Ovary (tissue), 9 donors: ENCODE results near the gene MEI1. TPM values are rescaled to one million over a fixed set of nuclear protein-coding genes. Genes with fewer than 3 reads are reported as not detected.
A peak's percentile ranks its signal among the peaks of the same experiment; 100 is the strongest.

Experiments used
- DNase-seq, 5 donors: peaks; one replicate each; pipeline ENCODE4 v3.0.0-alpha.2; 2019 to 2020
- H3K27ac ChIP-seq, 2 donors: fragments of 200-600 bp; one replicate each; pipeline versions ENCODE4 v1.5.1 to v1.8.0; 2019 to 2022
- H3K27me3 ChIP-seq: fragments of 200-600 bp; one replicate; pipeline ENCODE4 v1.8.0; 2022
- H3K36me3 ChIP-seq: fragments of 200-600 bp; sonication (generic); one replicate; pipeline ENCODE4 v1.5.1; 2019
- H3K4me1 ChIP-seq: one replicate; pipeline ENCODE4 v1.8.1; 2013; ENCODE audit warnings: mild to moderate bottlenecking, moderate library complexity; ENCODE audit not compliant: insufficient read depth
- H3K4me3 ChIP-seq: fragments of 200-600 bp; sonication (generic); one replicate; pipeline ENCODE4 v1.5.1; 2017
- H3K9me3 ChIP-seq, 2 donors: fragments of 200-600 bp in 1 of 2; sonication (generic) in 1 of 2; one replicate each; pipeline versions ENCODE4 v1.5.1 to v1.8.1; 2013 to 2019; ENCODE audit warnings: mild to moderate bottlenecking in 1 of 2, moderate library complexity in 1 of 2
- CTCF ChIP-seq, 3 donors: fragments of 450-650 bp in 2 of 3; fragments of 200-600 bp in 1 of 3; IDR thresholded peaks; one replicate each; pipeline versions ENCODE4 v1.5.1 to v1.8.0; 2016 to 2022; ENCODE audit warnings: antibody characterized with exemption in 3 of 3, mild to moderate bottlenecking in 1 of 3
- EP300 ChIP-seq: sonication (generic); formaldehyde crosslinking; IDR thresholded peaks from one replicate; pipeline ENCODE4 v1.6.1; 2017; ENCODE audit warnings: antibody characterized with exemption
- POLR2A ChIP-seq: fragments of 450-650 bp; IDR thresholded peaks from one replicate; pipeline ENCODE4 v1.6.1; 2017; ENCODE audit warnings: antibody characterized with exemption, mild to moderate bottlenecking, moderate library complexity
- WGBS, 3 donors: extraction: QIAGEN DNeasy Blood & Tissue Kit in 1 of 3; methylation state at CpG; one replicate each; pipeline versions ENCODE4 v1.1.5 to v1.1.7; 2013 to 2017; 5-methylcytosine and 5-hydroxymethylcytosine counted together
- intact Hi-C, 4 donors: fragments of 100-400 bp; cut with DNase I; formaldehyde crosslinking; loops; one replicate each; pipeline versions ENCODE4 v1.11.0 to v1.15.1; 2022 to 2023
- polyA plus RNA-seq, 2 donors: library from polyadenylated mRNA; stranded (reverse); fragments of 200-250 nt in 1 of 2; fragments of 350-450 nt in 1 of 2; fragmentation: Illumina TruSeq in 1 of 2; extraction: RNeasy Lipid Tissue Mini Kit (QIAGEN cat#74804) in 1 of 2; gene quantifications; one replicate each; pipeline ENCODE4 v1.2.3, GENCODE V29; 2013 to 2014
- total RNA-seq, 7 donors: library from RNA; depleted of rRNA in 2 of 7; stranded (reverse); fragments of >200 nt in 2 of 7; fragmentation: NEBNext Ultra II Directional in 3 of 7; extraction: Animal tissue kit (Norgen Biotek cat#: 25700) in 3 of 7; gene quantifications; one replicate each; pipeline versions ENCODE4 v1.1.0 to v1.2.4, GENCODE V29; 2016 to 2023
- donor health status: DM: no; HTN: no; CAD: no; lungs with moderate emphysema.
- donor health status: DM: no; HTN: no; CAD: no.
- donor health status: Bipolar disorder and iron deficiency.
- donor health status: DM: yes; HTN: yes; CAD: no.
- donor health status: DM: no; HTN: no; CAD: no.
- donor health status: DM: yes; HTN: yes; CAD: no.

Gene MEI1
- total and polyA plus RNA-seq, 9 donors, result 0.25 to 2.6 (median 1.1) TPM

GRCh38 chr22:41676134-41676533, 23.2 kb upstream of the MEI1 start:
- H3K27ac ChIP-seq, result no peak overlapping the region
- no peak for DNase-seq
- 90 to 94% (median 93%) methylated on average over 4 of the region's 4 CpGs for WGBS, 3 donors
- no peak for TF ChIP-seq EP300
- TF ChIP-seq CTCF (IDR thresholded peaks at IDR 0.05), result no peak
- no peak for TF ChIP-seq POLR2A
- H3K27me3 ChIP-seq, result no peaks in the 10 kb centered on the region
- intact Hi-C loops, result no loop called here
- no peaks in the 10 kb centered on the region for H3K36me3 ChIP-seq
- no peaks in the 10 kb centered on the region for H3K9me3 ChIP-seq
- H3K4me1 ChIP-seq, result no peaks in the 10 kb centered on the region
- H3K4me3 ChIP-seq, result no peak overlapping the region

- TF ChIP-seq CTCF (IDR thresholded peaks at IDR 0.05) (no peak), POLR2A (no peak), EP300 (no peak)
- no peaks in the 10 kb centered on the region for H3K27me3 ChIP-seq
- H3K4me1 ChIP-seq, result no peaks in the 10 kb centered on the region
- no peak overlapping the region for H3K27ac ChIP-seq
- 51 to 58% (median 57%) methylated on average over 14 of the region's 14 CpGs for WGBS, 3 donors
- H3K36me3 ChIP-seq, result no peaks in the 10 kb centered on the region
- intact Hi-C loops, result no loop called here
- peak overlapping the region; percentile 45 for H3K4me3 ChIP-seq
- H3K9me3 ChIP-seq, result no peaks in the 10 kb centered on the region
- DNase-seq, result no peak
Measured at GRCh38 chr22:41681616-41682015, 17.7 kb upstream of the MEI1 start.

- Histone ChIP-seq H3K27me3 (no peaks in the 10 kb centered on the region), H3K27ac (peak overlapping the region; percentile 71 to 78), H3K4me3 (peak overlapping the region; percentile 45), H3K9me3 (no peaks in the 10 kb centered on the region), H3K36me3 (no peaks in the 10 kb centered on the region), H3K4me1 (peaks cover 1% of the 10 kb centered on the region)
- TF ChIP-seq EP300 (no peak), POLR2A (peak; percentile 91)
- 44 to 55% (median 52%) methylated on average over 50 of the region's 50 CpGs for WGBS, 3 donors
- intact Hi-C loops, result no loop called here
- DNase-seq, result peak; percentile 79 to 92 (median 90)
Measured at GRCh38 chr22:41682033-41682807, 17.1 kb upstream of the MEI1 start.

- no peaks in the 10 kb centered on the region for H3K9me3 ChIP-seq
- no peaks in the 10 kb centered on the region for H3K27me3 ChIP-seq
- intact Hi-C loops, result no loop called here
- TF ChIP-seq EP300 (no peak), POLR2A (no peak), CTCF (IDR thresholded peaks at IDR 0.05) (no peak)
- H3K36me3 ChIP-seq, result no peaks in the 10 kb centered on the region
- H3K27ac ChIP-seq, result peak overlapping the region; percentile 71 to 78
- no peak for DNase-seq
- peaks cover 1% of the 10 kb centered on the region for H3K4me1 ChIP-seq
- 86 to 90% (median 86%) methylated on average over 9 of the region's 9 CpGs for WGBS, 3 donors
- no peak overlapping the region for H3K4me3 ChIP-seq
Measured at GRCh38 chr22:41683052-41683451, 16.3 kb upstream of the MEI1 start.

GRCh38 chr22:41683616-41684015, 15.7 kb upstream of the MEI1 start:
- no peak overlapping the region for H3K27ac ChIP-seq
- no peaks in the 10 kb centered on the region for H3K36me3 ChIP-seq
- no peak for DNase-seq
- no peak overlapping the region for H3K4me3 ChIP-seq
- no peaks in the 10 kb centered on the region for H3K27me3 ChIP-seq
- 77 to 80% (median 79%) methylated on average over 3 of the region's 3 CpGs for WGBS, 3 donors
- H3K9me3 ChIP-seq, result no peaks in the 10 kb centered on the region
- peaks cover 1% of the 10 kb centered on the region for H3K4me1 ChIP-seq
- no peak for TF ChIP-seq CTCF (IDR thresholded peaks at IDR 0.05)
- TF ChIP-seq POLR2A, result no peak
- no peak for TF ChIP-seq EP300
- intact Hi-C loops, result no loop called here
